ENCODE results near the gene NSUN7. TPM values are rescaled to one million over a fixed set of nuclear protein-coding genes. Genes with fewer than 3 reads are reported as not detected.

Gene NSUN7
- total and polyA plus RNA-seq, 7 donors, result 0.03 to 0.39 (median 0.11) TPM; not detected in 4

- intact Hi-C loops (cut with DNase I), result no loop called here
- Histone ChIP-seq H3K9me3 (no peaks in the 10 kb centered on the region), H3K4me3 (no peak overlapping the region), H3K36me3 (ENCODE audit: insufficient read depth in 1 of 2, low read depth in 1 of 2) (no peaks in the 10 kb centered on the region), H3K27ac (no peak overlapping the region), H3K4me1 (no peaks in the 10 kb centered on the region), H3K27me3 (ENCODE audit: insufficient read depth in 3 of 3, low read length in 2 of 3) (no peaks in the 10 kb centered on the region)
- TF ChIP-seq CTCF (IDR thresholded peaks at IDR 0.05), result no peak
- ATAC-seq (no peak), DNase-seq (no peak)
- WGBS, 3 donors, result 57 to 66% (median 65%) methylated on average over 4 of the region's 4 CpGs
Observed at GRCh38 chr4:40720351-40720750, 29.4 kb upstream of the NSUN7 start.

- DNase-seq (no peak), ATAC-seq (no peak)
- H3K9me3 ChIP-seq, result no peaks in the 10 kb centered on the region
- no peaks in the 10 kb centered on the region for H3K4me1 ChIP-seq
- TF ChIP-seq CTCF (IDR thresholded peaks at IDR 0.05), result no peak
- H3K36me3 ChIP-seq (ENCODE audit: insufficient read depth in 1 of 2, low read depth in 1 of 2), result no peaks in the 10 kb centered on the region
- 34 to 46% (median 37%) methylated on average over 3 of the region's 3 CpGs for WGBS, 3 donors
- intact Hi-C loops (cut with DNase I), result no loop called here
- H3K4me3 ChIP-seq, result no peak overlapping the region
- H3K27ac ChIP-seq, result no peak overlapping the region
- no peaks in the 10 kb centered on the region for H3K27me3 ChIP-seq (ENCODE audit: insufficient read depth in 3 of 3, low read length in 2 of 3)
Observed at GRCh38 chr4:40720916-40721315, 28.8 kb upstream of the NSUN7 start.

- H3K27me3 ChIP-seq (ENCODE audit: insufficient read depth in 3 of 3, low read length in 2 of 3), result no peaks in the 10 kb centered on the region
- DNase-seq, result no peak
- H3K36me3 ChIP-seq (ENCODE audit: insufficient read depth in 1 of 2, low read depth in 1 of 2), result no peaks in the 10 kb centered on the region
- intact Hi-C loops (cut with DNase I), result no loop called here
- H3K9me3 ChIP-seq, result no peaks in the 10 kb centered on the region
- no peak for ATAC-seq
- no peak overlapping the region for H3K4me3 ChIP-seq
- no peak overlapping the region for H3K27ac ChIP-seq
- 88 to 96% (median 89%) methylated on average over 5 of the region's 5 CpGs for WGBS, 3 donors
- H3K4me1 ChIP-seq, result no peaks in the 10 kb centered on the region
- TF ChIP-seq CTCF (IDR thresholded peaks at IDR 0.05), result no peak
Observed at GRCh38 chr4:40721730-40722171, 28.0 kb upstream of the NSUN7 start.

- intact Hi-C loops (cut with DNase I), result no loop called here
- H3K4me1 ChIP-seq, result no peaks in the 10 kb centered on the region
- no peak overlapping the region for H3K27ac ChIP-seq
- H3K9me3 ChIP-seq, result no peaks in the 10 kb centered on the region
- H3K27me3 ChIP-seq (ENCODE audit: insufficient read depth in 3 of 3, low read length in 2 of 3), result no peaks in the 10 kb centered on the region
- DNase-seq (no peak), ATAC-seq (peak in 1 of 4 donors; percentile 42)
- 63 to 69% (median 66%) methylated on average over 5 of the region's 5 CpGs for WGBS, 3 donors
- no peak overlapping the region for H3K4me3 ChIP-seq
- no peaks in the 10 kb centered on the region for H3K36me3 ChIP-seq (ENCODE audit: insufficient read depth in 1 of 2, low read depth in 1 of 2)
- no peak for TF ChIP-seq CTCF (IDR thresholded peaks at IDR 0.05)
Observed at GRCh38 chr4:40722576-40723161, 27.1 kb upstream of the NSUN7 start.

- Histone ChIP-seq H3K4me1 (no peaks in the 10 kb centered on the region), H3K9me3 (no peaks in the 10 kb centered on the region), H3K27me3 (ENCODE audit: insufficient read depth in 3 of 3, low read length in 2 of 3) (no peaks in the 10 kb centered on the region), H3K36me3 (ENCODE audit: insufficient read depth in 1 of 2, low read depth in 1 of 2) (no peaks in the 10 kb centered on the region), H3K27ac (no peak overlapping the region), H3K4me3 (no peak overlapping the region)
- DNase-seq (no peak), ATAC-seq (no peak)
- intact Hi-C loops (cut with DNase I), result no loop called here
- 95 to 100% (median 97%) methylated on average over 3 of the region's 3 CpGs for whole genome bisulfite sequencing, 3 donors
- no peak for TF ChIP-seq CTCF (IDR thresholded peaks at IDR 0.05)
Observed at GRCh38 chr4:40723728-40724127, 26.0 kb upstream of the NSUN7 start.

All from psoas muscle (tissue), 8 donors.